Upper lobe of left lung (tissue), 6 donors: ENCODE results near the gene TES. TPM values are rescaled to one million over a fixed set of nuclear protein-coding genes. Genes with fewer than 3 reads are reported as not detected.

ENCODE experiments used
- ATAC-seq, 2 donors: fragments of 200-7000 bp; cut with Tn5 transposase; one replicate each; pipeline ENCODE4 v1.9.1; 2022; ENCODE audit warnings: mild to moderate bottlenecking in 2 of 2, moderate library complexity in 2 of 2; ENCODE audit not compliant: low FRiP score in 2 of 2
- DNase-seq, 2 donors: peaks; one replicate each; pipeline ENCODE4 v3.0.0-alpha.2; 2019 to 2020
- H3K27ac ChIP-seq, 4 donors: fragments of 200-600 bp; sonication (generic); one replicate each; pipeline ENCODE4 v1.5.1; 2016 to 2019
- H3K27me3 ChIP-seq, 4 donors: fragments of 200-600 bp; sonication (generic); one replicate each; pipeline ENCODE4 v1.5.1; 2017 to 2019
- H3K36me3 ChIP-seq, 4 donors: fragments of 200-600 bp; sonication (generic); one replicate each; pipeline ENCODE4 v1.5.1; 2016 to 2019
- H3K4me1 ChIP-seq, 4 donors: fragments of 200-600 bp; sonication (generic); one replicate each; pipeline ENCODE4 v1.5.1; 2018 to 2019
- H3K4me3 ChIP-seq, 4 donors: fragments of 200-600 bp; sonication (generic); one replicate each; pipeline ENCODE4 v1.5.1; 2017 to 2019; ENCODE audit warnings: mild to moderate bottlenecking in 2 of 4, moderate library complexity in 1 of 4
- H3K9me3 ChIP-seq, 4 donors: fragments of 200-600 bp; sonication (generic); one replicate each; pipeline ENCODE4 v1.5.1; 2018 to 2019
- CTCF ChIP-seq, 6 experiments: fragments of 450-650 bp in 4 of 6; fragments of 200-600 bp in 2 of 6; sonication (generic) in 2 of 6; IDR thresholded peaks; one replicate each; pipeline ENCODE4 v1.5.1; 2016 to 2019; ENCODE audit warnings: antibody characterized with exemption in 6 of 6
- EP300 ChIP-seq, 4 donors: sonication (generic); formaldehyde crosslinking; IDR thresholded peaks; one replicate each; pipeline ENCODE4 v1.5.1; 2017; ENCODE audit warnings: antibody characterized with exemption in 4 of 4, control low read depth in 2 of 4
- POLR2A ChIP-seq, 4 donors: fragments of 450-650 bp; IDR thresholded peaks; one replicate each; pipeline ENCODE4 v1.5.1; 2016 to 2017; ENCODE audit warnings: antibody characterized with exemption in 4 of 4, mild to moderate bottlenecking in 2 of 4
- POLR2AphosphoS5 ChIP-seq, 2 donors: sonication (generic); formaldehyde crosslinking; IDR thresholded peaks; one replicate each; pipeline ENCODE4 v1.5.1; 2017; ENCODE audit warnings: antibody characterized with exemption in 2 of 2
- WGBS, 2 donors: methylation state at CpG; one replicate each; pipeline ENCODE4 v1.1.5; 2017 to 2018; 5-methylcytosine and 5-hydroxymethylcytosine counted together
- total RNA-seq, 6 donors: library from RNA; depleted of rRNA in 4 of 6; stranded (reverse); fragments of >200 nt in 4 of 6; gene quantifications; one replicate each; pipeline versions ENCODE4 v1.1.0 to v1.2.1, GENCODE V29; 2016 to 2021
- donor health status: DM: no; HTN: no; CAD: no; lungs with moderate emphysema.
- donor health status: DM: no; HTN: yes; CAD: no; lungs with severe emphysema.

Gene TES
- total RNA-seq, 6 donors from 2014 or later: 58.0 to 159 (median 87.1) TPM

GRCh38 chr7:116216956-116217571 is 6.7 kb downstream of the TES start:
- H3K27me3 ChIP-seq: no peaks in the 10 kb centered on the region
- DNase-seq (no peak), ATAC-seq (no peak)
- peaks cover 22 to 56% (median 33%) of the 10 kb centered on the region in 4 donors for H3K4me1 ChIP-seq
- 59 to 75% methylated on average over 3 of the region's 3 CpGs for WGBS, 2 donors
- no peaks in the 10 kb centered on the region for H3K36me3 ChIP-seq
- TF ChIP-seq POLR2A (IDR thresholded peaks at IDR 0.05): no peak
- TF ChIP-seq CTCF (IDR thresholded peaks at IDR 0.05): no peak
- TF ChIP-seq EP300 (IDR thresholded peaks at IDR 0.05): no peak
- no peak for TF ChIP-seq POLR2AphosphoS5 (IDR thresholded peaks at IDR 0.05)
- no peaks in the 10 kb centered on the region for H3K9me3 ChIP-seq
- H3K4me3 ChIP-seq: no peak overlapping the region
- H3K27ac ChIP-seq: no peak overlapping the region

GRCh38 chr7:116218051-116218645 is 7.8 kb downstream of the TES start:
- Histone ChIP-seq H3K36me3 (no peaks in the 10 kb centered on the region), H3K4me3 (no peak overlapping the region), H3K9me3 (no peaks in the 10 kb centered on the region), H3K27me3 (no peaks in the 10 kb centered on the region), H3K4me1 (peaks cover 18 to 46% (median 26%) of the 10 kb centered on the region in 4 donors), H3K27ac (no peak overlapping the region)
- DNase-seq: no peak
- ATAC-seq: peak in 1 of 2 donors; percentile 65
- 39 to 49% methylated on average over 4 of the region's 4 CpGs for WGBS, 2 donors
- TF ChIP-seq EP300 (IDR thresholded peaks at IDR 0.05): no peak

GRCh38 chr7:116218747-116219146 is 8.4 kb downstream of the TES start:
- WGBS, 2 donors: 0% methylated on average over 1 of the region's 1 CpG

DNA sequence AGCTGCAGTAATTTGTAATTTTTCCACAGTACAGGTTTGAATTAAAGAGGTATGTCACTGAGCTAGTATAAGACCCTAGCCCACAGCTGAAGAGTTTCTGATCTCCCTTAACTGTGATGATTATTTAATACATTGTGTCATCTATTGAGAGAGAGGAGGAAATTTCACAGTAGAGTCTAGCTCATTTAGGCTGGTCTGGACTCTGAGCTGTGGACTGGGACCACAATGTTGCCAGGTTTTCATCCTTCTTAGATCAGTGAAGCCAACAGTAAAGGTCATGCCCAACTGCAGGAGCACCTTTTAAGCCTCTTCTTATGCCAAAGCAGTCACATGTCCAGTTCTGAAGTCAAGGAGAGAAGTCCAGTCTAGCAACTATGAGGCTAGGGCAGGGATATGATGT is 8.9 kb downstream of the TES start:
- DNase-seq: no peak
- Histone ChIP-seq H3K27me3 (no peaks in the 10 kb centered on the region), H3K27ac (no peak overlapping the region), H3K9me3 (no peaks in the 10 kb centered on the region), H3K4me3 (no peak overlapping the region), H3K4me1 (peaks cover 14 to 35% (median 18%) of the 10 kb centered on the region in 4 donors), H3K36me3 (no peaks in the 10 kb centered on the region)
- TF ChIP-seq POLR2A (IDR thresholded peaks at IDR 0.05) (no peak), EP300 (IDR thresholded peaks at IDR 0.05) (no peak), CTCF (IDR thresholded peaks at IDR 0.05) (no peak), POLR2AphosphoS5 (IDR thresholded peaks at IDR 0.05) (no peak)
- no peak for ATAC-seq

More at GRCh38 chr7:116218747-116219146, 8.4 kb downstream of the TES start:
- no peak for ATAC-seq
- TF ChIP-seq CTCF (IDR thresholded peaks at IDR 0.05): no peak
- TF ChIP-seq EP300 (IDR thresholded peaks at IDR 0.05): no peak
- no peak for TF ChIP-seq POLR2AphosphoS5 (IDR thresholded peaks at IDR 0.05)
- TF ChIP-seq POLR2A (IDR thresholded peaks at IDR 0.05): no peak
- Histone ChIP-seq H3K9me3 (no peaks in the 10 kb centered on the region), H3K4me3 (no peak overlapping the region), H3K4me1 (peaks cover 18 to 40% (median 20%) of the 10 kb centered on the region in 4 donors), H3K27me3 (no peaks in the 10 kb centered on the region), H3K27ac (no peak overlapping the region), H3K36me3 (no peaks in the 10 kb centered on the region)
- DNase-seq: no peak

GRCh38 chr7:116219834-116220233 is 9.5 kb downstream of the TES start:
- Histone ChIP-seq H3K4me3 (no peak overlapping the region), H3K27me3 (no peaks in the 10 kb centered on the region), H3K4me1 (peaks cover 12 to 34% (median 15%) of the 10 kb centered on the region in 4 donors), H3K27ac (no peak overlapping the region), H3K9me3 (no peaks in the 10 kb centered on the region), H3K36me3 (no peaks in the 10 kb centered on the region)
- no peak for ATAC-seq
- 75 to 80% methylated on average over 4 of the region's 4 CpGs for WGBS, 2 donors
- TF ChIP-seq CTCF (IDR thresholded peaks at IDR 0.05) (no peak), POLR2A (IDR thresholded peaks at IDR 0.05) (no peak), POLR2AphosphoS5 (IDR thresholded peaks at IDR 0.05) (no peak), EP300 (IDR thresholded peaks at IDR 0.05) (no peak)
- no peak for DNase-seq
